RWPE1 (cell line): ENCODE results near the gene OGDH.
A peak's percentile ranks its signal among the peaks of the same experiment; 100 is the strongest.

ENCODE experiments used
- CTCF ChIA-PET: fragments of 350-600 bp; sonication (Branson Sonifier 250); formaldehyde crosslinking; extraction: SDS; loops from one replicate; lab custom pipeline; 2021; lab: Yijun Ruan, JAX
- POLR2A ChIA-PET: fragments of 400-600 bp; formaldehyde crosslinking; extraction: SDS; loops from one replicate; lab custom pipeline; 2020; ENCODE audit warnings: antibody characterized with exemption; ENCODE audit not compliant: low non-redundant PET; lab: Yijun Ruan, JAX
- DNase-seq: peaks from one replicate; pipeline ENCODE4 v3.0.0; 2012; ENCODE audit warnings: low spot score
- H3K27ac ChIP-seq: fragments of 450-650 bp; 2 replicates; pipeline ENCODE4 v1.5.1; 2017
- CTCF ChIP-seq: fragments of 450-650 bp; conservative IDR thresholded peaks from 2 replicates; pipeline ENCODE4 v1.5.1; 2017; ENCODE audit warnings: low read depth, mild to moderate bottlenecking

OGDH gene

GRCh38 chr7:44709945-44710596 is 103.6 kb downstream of the OGDH start:
- DNase-seq: no peak
- ChIA-PET POLR2A (interaction anchor here (0.6 kb wide), 2 partner anchors 11 to 92 kb away, joined by 4 to 6 read pairs; no protein-coding TSS in a partner anchor), CTCF (no interaction called here)
- peak overlapping the region; percentile 48 for H3K27ac ChIP-seq
- no peak for TF ChIP-seq CTCF

- DNase-seq: no peak
- TF ChIP-seq CTCF: no peak
- ChIA-PET POLR2A (no interaction called here), CTCF (no interaction called here)
- H3K27ac ChIP-seq: peak overlapping the region; percentile 48
These were observed 105.1 kb downstream of the OGDH start for GRCh38 chr7:44711528-44711927.

GRCh38 chr7:44712012-44712411 is 105.6 kb downstream of the OGDH start:
- CTCF ChIA-PET: no interaction called here
- no peak for DNase-seq
- peak overlapping the region; percentile 48 for H3K27ac ChIP-seq
- POLR2A ChIA-PET: no interaction called here
- TF ChIP-seq CTCF: no peak

GRCh38 chr7:44713141-44713540 is 106.7 kb downstream of the OGDH start:
- POLR2A ChIA-PET: no interaction called here
- no peak overlapping the region for H3K27ac ChIP-seq
- CTCF ChIA-PET: no interaction called here
- DNase-seq: no peak
- TF ChIP-seq CTCF: no peak

- POLR2A ChIA-PET: no interaction called here
- no peak overlapping the region for H3K27ac ChIP-seq
- DNase-seq: no peak
- TF ChIP-seq CTCF: no peak
- CTCF ChIA-PET: no interaction called here
These were observed 107.4 kb downstream of the OGDH start for GRCh38 chr7:44713680-44714335.

- POLR2A ChIA-PET: no interaction called here
- TF ChIP-seq CTCF: no peak
- CTCF ChIA-PET: no interaction called here
- no peak overlapping the region for H3K27ac ChIP-seq
- DNase-seq: no peak
These were observed 109.8 kb downstream of the OGDH start for GRCh38 chr7:44716205-44716604.
